Natural killer cell (primary cell): Measurements from ENCODE around the gene ZNF418. TPM values are rescaled to one million over a fixed set of nuclear protein-coding genes. Genes with fewer than 3 reads are reported as not detected.

ENCODE experiments used
- ATAC-seq, 3 donors: fragments of 150-1000 bp in 2 of 3; fragments of 200-7000 bp in 1 of 3; cut with Tn5 transposase; 1 replicate in 1 of 3; 2 replicates in 2 of 3; pipeline ENCODE4 v1.10.0; 2021; ENCODE audit warnings: mild to moderate bottlenecking in 2 of 3, moderate library complexity in 2 of 3
- DNase-seq, 2 donors: peaks; one replicate each; pipeline versions ENCODE4 v3.0.0 to v3.0.0-alpha.2; 2013 to 2021; ENCODE audit warnings: mixed read lengths in 1 of 2
- H3K27ac ChIP-seq: one replicate; pipeline ENCODE4 v1.5.1; 2013; ENCODE audit warnings: mild to moderate bottlenecking, low read length
- H3K27me3 ChIP-seq: one replicate; pipeline ENCODE4 v1.6.1; 2013; ENCODE audit warnings: low read length; ENCODE audit not compliant: control insufficient read depth, insufficient read depth
- H3K36me3 ChIP-seq: one replicate; pipeline ENCODE4 v1.6.1; 2013; ENCODE audit warnings: low read length; ENCODE audit not compliant: control insufficient read depth, insufficient read depth
- H3K4me1 ChIP-seq: one replicate; pipeline ENCODE4 v1.6.1; 2013; ENCODE audit warnings: low read length; ENCODE audit not compliant: control insufficient read depth, insufficient read depth
- H3K4me3 ChIP-seq: one replicate; pipeline ENCODE4 v1.5.1; 2013; ENCODE audit warnings: low read length
- H3K9me3 ChIP-seq: one replicate; pipeline ENCODE4 v1.6.1; 2013; ENCODE audit warnings: low read length; ENCODE audit not compliant: control insufficient read depth, insufficient read depth
- H3K27ac Mint-ChIP-seq, 2 donors: one replicate each; pipeline ENCODE4 v1.8.0; 2022; ENCODE audit warnings: mild to moderate bottlenecking in 2 of 2, mixed read lengths in 2 of 2, moderate library complexity in 1 of 2
- H3K27me3 Mint-ChIP-seq, 2 donors: one replicate each; pipeline ENCODE4 v1.8.0; 2022; ENCODE audit warnings: low read depth in 2 of 2, mixed read lengths in 2 of 2
- H3K36me3 Mint-ChIP-seq: one replicate; pipeline ENCODE4 v1.8.0; 2022; ENCODE audit warnings: mixed read lengths
- H3K4me1 Mint-ChIP-seq, 2 donors: one replicate each; pipeline ENCODE4 v1.8.0; 2022; ENCODE audit warnings: mixed read lengths in 2 of 2
- H3K4me3 Mint-ChIP-seq: one replicate; pipeline ENCODE4 v1.8.0; 2022; ENCODE audit warnings: mild to moderate bottlenecking, moderate library complexity, mixed read lengths
- H3K9me3 Mint-ChIP-seq, 2 donors: one replicate each; pipeline ENCODE4 v1.8.0; 2022; ENCODE audit warnings: mixed read lengths in 2 of 2
- CTCF ChIP-seq: fragments of 200-600 bp; IDR thresholded peaks from one replicate; pipeline ENCODE4 v1.8.0; 2022; ENCODE audit warnings: antibody characterized with exemption
- WGBS: methylation state at CpG from one replicate; pipeline ENCODE4 v1.1.7; 2013; ENCODE audit warnings: missing lambda C conversion rate; ENCODE audit not compliant: insufficient coverage; 5-methylcytosine and 5-hydroxymethylcytosine counted together
- intact Hi-C: fragments of 100-400 bp; cut with micrococcal nuclease; formaldehyde crosslinking; loops from one replicate; pipeline ENCODE4 v1.14.2; 2022
- total RNA-seq, 4 donors: library from RNA; stranded (reverse); fragments of 120-200 nt in 1 of 4; gene quantifications; one replicate each; pipeline versions ENCODE4 v1.2.3 to v1.2.4, GENCODE V29; 2013 to 2022

ZNF418 gene
- total RNA-seq, 3 donors from 2014 or later (not counting 1 experiment from before 2014, with no cell fraction given), result 4.3 to 13.3 (median 6.2) TPM

DNA sequence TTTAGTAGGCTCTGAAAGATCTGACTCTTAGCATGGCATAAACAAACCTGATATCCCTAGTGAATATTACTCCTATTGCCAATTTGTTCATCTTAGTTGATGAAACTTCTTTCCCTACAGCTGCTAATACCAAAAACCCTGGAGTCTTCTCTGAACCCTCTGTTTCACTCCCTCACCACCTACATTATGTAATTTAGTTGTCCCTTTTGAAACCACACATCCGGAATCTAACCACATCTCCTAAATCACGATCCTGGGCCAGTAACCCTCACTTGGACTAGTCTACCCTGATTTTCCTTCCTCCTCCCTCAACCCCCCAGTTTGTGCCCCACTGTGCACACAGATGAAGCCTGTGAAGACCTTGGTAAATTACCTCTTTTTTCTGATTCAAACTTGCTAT is 11.1 kb upstream of the ZNF418 start:
- Mint-ChIP-seq H3K9me3 (peaks cover 7 to 12% of the 10 kb centered on the region in 2 donors), H3K36me3 (peaks cover 24% of the 10 kb centered on the region)
- intact Hi-C loops, result no loop called here

GRCh38 chr19:57941593-57941992 is 6.4 kb upstream of the ZNF418 start:
- Mint-ChIP-seq H3K9me3 (peaks cover 10 to 16% of the 10 kb centered on the region in 2 donors), H3K27me3 (no peaks in the 10 kb centered on the region), H3K27ac (no peak overlapping the region), H3K4me1 (peaks cover 12 to 32% of the 10 kb centered on the region in 2 donors), H3K36me3 (peaks cover 36% of the 10 kb centered on the region), H3K4me3 (no peak overlapping the region)
- H3K36me3 ChIP-seq, result peaks cover 30% of the 10 kb centered on the region
- H3K27me3 ChIP-seq, result no peaks in the 10 kb centered on the region
- peaks cover 4% of the 10 kb centered on the region for H3K4me1 ChIP-seq
- no peak for ATAC-seq
- H3K9me3 ChIP-seq, result peaks cover 53% of the 10 kb centered on the region
- WGBS, result 100% methylated on average over 3 of the region's 3 CpGs
- H3K27ac ChIP-seq, result no peak overlapping the region
- intact Hi-C loops, result no loop called here
- H3K4me3 ChIP-seq, result no peak overlapping the region
- no peak for TF ChIP-seq CTCF
- DNase-seq, result no peak

More for the DNA sequence above, 11.1 kb upstream of the ZNF418 start:
- Histone ChIP-seq H3K4me1 (peaks cover 15% of the 10 kb centered on the region), H3K36me3 (peaks cover 23% of the 10 kb centered on the region), H3K4me3 (no peak overlapping the region), H3K9me3 (peaks cover 35% of the 10 kb centered on the region), H3K27ac (peak overlapping the region; percentile 90), H3K27me3 (no peaks in the 10 kb centered on the region)
- TF ChIP-seq CTCF, result no peak
- no peaks in the 10 kb centered on the region for H3K27me3 Mint-ChIP-seq
- ATAC-seq (no peak), DNase-seq (no peak)
- 56% methylated on average over 2 of the region's 2 CpGs for WGBS
- H3K4me1 Mint-ChIP-seq, result peaks cover 20 to 40% of the 10 kb centered on the region in 2 donors
- H3K27ac Mint-ChIP-seq, result peak overlapping the region; percentile 92 to 93
- H3K4me3 Mint-ChIP-seq, result peak overlapping the region; percentile 94

DNA sequence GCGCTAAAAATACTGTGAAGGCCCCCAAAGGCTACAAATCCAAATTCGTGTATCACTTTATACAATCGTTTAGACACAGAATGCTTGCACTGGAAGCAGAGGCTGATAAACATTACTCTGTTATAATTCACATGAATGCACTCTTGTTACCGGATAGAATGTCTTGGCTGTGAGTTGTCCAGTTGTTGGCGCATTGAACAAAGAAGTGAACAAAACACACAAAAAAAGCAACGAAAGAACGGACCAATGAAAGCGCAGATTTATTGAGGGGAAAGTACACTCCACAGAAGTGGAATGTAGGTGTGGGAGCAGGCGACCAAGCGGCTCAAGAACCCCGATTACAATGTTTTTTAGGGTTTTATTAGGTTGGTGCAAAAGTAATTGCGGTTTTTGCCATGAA is 529 bp upstream of the ZNF418 start:
- intact Hi-C loops, result no loop called here
- peaks cover 9% of the 10 kb centered on the region in 2 donors for H3K9me3 Mint-ChIP-seq
- no peak for DNase-seq

More for the DNA sequence above, 529 bp upstream of the ZNF418 start:
- Histone ChIP-seq H3K4me1 (peaks cover 10% of the 10 kb centered on the region), H3K4me3 (no peak overlapping the region), H3K27me3 (no peaks in the 10 kb centered on the region), H3K9me3 (peaks cover 62% of the 10 kb centered on the region), H3K36me3 (peaks cover 5% of the 10 kb centered on the region), H3K27ac (peak overlapping the region; percentile 84)
- Mint-ChIP-seq H3K4me1 (peaks cover 13 to 14% of the 10 kb centered on the region in 2 donors), H3K36me3 (peaks cover 16% of the 10 kb centered on the region), H3K4me3 (peak overlapping the region; percentile 97), H3K27me3 (no peaks in the 10 kb centered on the region), H3K27ac (peak overlapping the region; percentile 97 to 100)
- ATAC-seq, result no peak
- 92% methylated on average over 12 of the region's 12 CpGs for WGBS
- no peak for TF ChIP-seq CTCF
